Mucosa of stomach (tissue), 1 donor: ENCODE results near the gene NPHP4.

ENCODE experiments used
- H3K27me3 ChIP-seq: one replicate; pipeline ENCODE4 v1.7.0; 2013; ENCODE audit warnings: mild to moderate bottlenecking, low read length; ENCODE audit not compliant: control insufficient read depth, insufficient read depth
- H3K36me3 ChIP-seq: one replicate; pipeline ENCODE4 v1.7.0; 2013; ENCODE audit warnings: low read length; ENCODE audit not compliant: control insufficient read depth, insufficient read depth
- H3K4me1 ChIP-seq: one replicate; pipeline ENCODE4 v1.7.0; 2013; ENCODE audit warnings: mild to moderate bottlenecking, low read length; ENCODE audit not compliant: control insufficient read depth, insufficient read depth
- H3K4me3 ChIP-seq: one replicate; pipeline ENCODE4 v1.7.0; 2013; ENCODE audit warnings: low read length
- H3K9ac ChIP-seq: one replicate; pipeline ENCODE4 v1.7.0; 2013; ENCODE audit warnings: mild to moderate bottlenecking, low read length, moderate library complexity
- H3K9me3 ChIP-seq: one replicate; pipeline ENCODE4 v1.7.0; 2013; ENCODE audit warnings: mild to moderate bottlenecking, low read length, moderate library complexity; ENCODE audit not compliant: control insufficient read depth
- donor health status: Pancreatic carcinoma.

Gene NPHP4

DNA sequence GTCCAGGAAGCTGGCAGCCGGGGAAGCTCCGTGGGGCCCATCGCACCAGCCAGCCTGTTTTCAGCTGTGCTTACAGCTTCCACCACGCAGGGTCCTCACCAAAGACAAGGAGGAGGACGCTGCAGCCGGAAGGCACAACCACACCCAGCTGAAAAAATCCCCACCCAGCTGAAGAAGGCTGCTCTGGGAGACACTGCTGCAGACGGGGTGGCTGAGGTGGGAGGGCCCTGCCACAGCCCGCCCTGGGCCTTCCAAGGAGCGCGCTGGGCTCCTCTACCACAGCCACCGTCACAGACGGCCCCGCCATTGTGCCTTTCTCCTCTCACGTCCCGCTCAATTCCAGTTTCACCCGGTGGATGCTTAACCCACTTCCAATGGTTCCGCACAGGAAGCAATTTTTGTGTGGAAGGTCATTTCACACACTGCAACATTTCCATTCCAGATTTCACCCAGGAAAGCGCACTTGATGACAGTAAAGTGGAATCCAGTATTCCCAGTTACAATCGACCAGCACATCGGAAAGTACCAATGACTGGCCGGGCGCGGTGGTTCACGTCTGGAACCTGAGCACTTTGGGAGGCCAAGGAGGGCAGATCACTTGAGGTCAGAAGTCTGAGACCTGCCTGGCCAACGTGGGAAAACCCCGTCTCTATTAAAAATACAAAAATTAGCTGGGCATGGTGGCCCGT is 47.9 kb downstream of the NPHP4 start:
- no peaks in the 10 kb centered on the region for H3K36me3 ChIP-seq

DNA sequence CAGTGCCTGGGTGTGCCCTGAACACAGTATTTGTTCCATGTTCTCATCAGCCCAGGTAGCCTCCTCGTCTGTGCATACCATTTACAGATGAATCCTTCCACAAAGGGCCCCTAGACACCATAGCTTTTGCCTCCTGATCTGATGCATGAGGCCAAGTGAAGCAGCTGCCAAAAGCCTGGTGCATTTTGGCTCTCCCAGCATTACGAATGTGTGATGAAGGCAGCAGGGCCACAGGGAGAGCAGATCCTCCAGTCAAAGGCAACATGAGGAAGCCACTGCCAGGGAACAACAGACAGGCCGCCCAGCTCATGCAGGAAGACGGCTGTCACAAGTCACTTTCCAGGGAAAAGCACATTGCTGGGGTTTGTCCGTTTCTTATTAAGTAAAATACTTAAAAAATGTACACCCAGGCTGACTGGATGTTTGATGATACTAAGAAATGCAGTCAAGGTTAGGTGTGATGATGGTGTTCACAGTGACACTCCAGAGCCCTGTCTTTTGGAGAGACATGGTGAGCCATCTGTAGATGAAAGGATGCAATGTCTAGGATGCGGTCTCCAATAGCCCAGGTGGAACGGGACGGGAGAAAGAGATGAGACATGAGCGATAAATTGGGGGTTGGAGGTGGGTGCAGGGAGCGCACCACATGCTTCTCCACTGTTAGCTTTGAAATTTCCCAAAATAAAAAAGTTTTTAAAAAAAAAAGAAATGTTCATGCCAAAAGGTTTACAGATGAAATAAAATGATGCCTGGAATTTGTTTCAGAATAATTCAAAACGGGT is 48.7 kb downstream of the NPHP4 start:
- Histone ChIP-seq H3K4me1 (no peaks in the 10 kb centered on the region), H3K4me3 (no peak overlapping the region), H3K36me3 (no peaks in the 10 kb centered on the region), H3K9me3 (no peaks in the 10 kb centered on the region), H3K27me3 (no peaks in the 10 kb centered on the region), H3K9ac (no peak overlapping the region)

More for the DNA sequence above, 47.9 kb downstream of the NPHP4 start:
- Histone ChIP-seq H3K4me3 (no peak overlapping the region), H3K27me3 (no peaks in the 10 kb centered on the region), H3K9ac (no peak overlapping the region), H3K9me3 (no peaks in the 10 kb centered on the region), H3K4me1 (no peaks in the 10 kb centered on the region)

DNA sequence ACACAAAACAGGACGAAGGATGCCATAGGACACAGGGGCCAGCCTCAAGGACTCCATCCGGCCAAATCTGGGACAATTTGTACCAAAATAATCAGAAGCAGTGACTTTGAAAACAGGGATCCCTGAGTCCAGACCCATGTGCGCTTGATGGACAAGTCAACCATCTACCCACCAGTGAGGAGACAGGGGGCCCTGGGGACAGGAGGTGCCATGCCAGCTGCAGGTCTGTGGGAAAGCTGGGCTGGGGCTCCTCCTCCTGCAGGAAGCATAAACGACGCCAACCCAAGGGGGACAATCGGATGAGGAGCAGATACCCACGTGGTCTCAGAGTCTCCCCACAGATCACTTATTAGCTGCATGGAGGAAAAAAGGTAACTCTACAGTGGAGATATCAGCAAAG is 50.6 kb downstream of the NPHP4 start:
- Histone ChIP-seq H3K27me3 (no peaks in the 10 kb centered on the region), H3K9me3 (no peaks in the 10 kb centered on the region), H3K36me3 (no peaks in the 10 kb centered on the region), H3K9ac (no peak overlapping the region), H3K4me3 (no peak overlapping the region), H3K4me1 (no peaks in the 10 kb centered on the region)

DNA sequence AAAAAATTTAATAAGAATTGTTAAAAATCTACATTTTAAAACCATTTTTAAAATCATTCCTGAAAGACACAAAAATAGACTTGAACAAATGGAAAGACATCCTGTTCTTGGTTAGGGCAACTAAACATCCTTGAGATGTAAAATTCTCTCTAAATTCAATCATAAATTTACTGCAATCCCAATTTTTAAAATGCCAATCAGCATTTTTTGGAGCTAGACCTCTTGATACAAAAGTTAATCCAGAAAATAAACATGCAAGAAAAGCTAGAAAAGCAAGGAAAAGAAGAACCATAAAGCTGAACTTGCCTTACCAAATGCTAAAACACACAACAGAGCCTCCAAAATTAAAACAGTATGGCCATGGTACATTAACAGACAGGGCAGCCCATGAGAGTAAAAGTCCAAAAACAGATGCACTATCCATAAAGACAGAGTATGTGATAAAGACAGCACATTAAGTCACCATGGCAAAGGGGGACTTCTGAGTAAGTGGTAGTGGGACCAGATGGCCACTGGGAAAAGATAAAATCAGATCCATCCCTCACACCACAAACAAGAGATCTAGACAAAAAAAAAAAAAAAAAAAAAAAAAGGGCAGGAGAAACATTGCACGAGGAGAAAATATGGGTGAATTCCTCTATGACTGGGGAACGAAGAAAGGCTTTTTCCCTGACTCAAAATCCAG is 51.4 kb downstream of the NPHP4 start:
- Histone ChIP-seq H3K4me1 (no peaks in the 10 kb centered on the region), H3K9me3 (no peaks in the 10 kb centered on the region), H3K27me3 (no peaks in the 10 kb centered on the region), H3K36me3 (no peaks in the 10 kb centered on the region), H3K9ac (no peak overlapping the region), H3K4me3 (no peak overlapping the region)

DNA sequence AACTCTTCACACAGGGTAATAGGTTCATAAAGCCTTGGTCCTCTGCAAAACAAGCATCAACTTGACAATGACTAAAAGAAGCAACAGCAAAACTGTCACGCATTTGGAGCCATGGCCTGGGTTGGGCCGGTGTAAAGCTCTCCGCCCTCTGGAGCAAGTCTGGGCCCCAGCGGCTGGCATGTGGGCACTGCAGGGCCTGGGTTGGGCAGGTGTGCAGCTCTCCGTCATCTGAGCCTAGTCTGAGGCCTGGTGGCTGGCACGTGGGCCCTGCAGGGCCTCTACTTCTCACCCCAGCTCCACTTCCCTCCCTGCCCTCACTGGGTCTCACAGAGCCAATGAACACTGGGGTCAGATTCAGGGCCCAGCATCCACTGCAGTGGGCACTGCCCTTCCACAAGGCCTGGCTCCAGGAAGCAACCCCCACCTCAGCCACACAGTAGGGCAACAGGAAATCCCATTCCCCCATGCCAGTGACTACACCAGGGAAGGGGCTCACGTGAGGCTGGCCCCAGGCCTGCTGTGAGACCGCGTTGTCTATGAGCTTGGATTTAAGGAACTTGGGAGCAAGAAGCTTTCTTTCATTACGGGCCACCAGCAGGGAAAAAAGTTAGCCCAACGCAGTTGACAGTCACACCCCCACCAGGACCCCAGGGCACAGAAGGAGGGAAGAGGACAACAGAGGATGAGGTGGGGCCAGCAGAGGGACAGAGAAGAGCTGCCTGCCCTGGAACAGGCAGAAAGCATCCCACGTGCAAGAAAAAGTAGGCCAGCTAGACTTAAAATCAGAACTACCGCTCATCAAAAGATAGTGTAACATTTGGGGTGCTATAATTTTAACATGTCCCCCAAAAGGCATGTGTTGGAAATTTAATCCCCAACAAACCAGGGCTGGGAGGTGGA is 52.7 kb downstream of the NPHP4 start:
- Histone ChIP-seq H3K4me3 (no peak overlapping the region), H3K9ac (no peak overlapping the region), H3K27me3 (no peaks in the 10 kb centered on the region), H3K9me3 (no peaks in the 10 kb centered on the region), H3K4me1 (no peaks in the 10 kb centered on the region), H3K36me3 (no peaks in the 10 kb centered on the region)

DNA sequence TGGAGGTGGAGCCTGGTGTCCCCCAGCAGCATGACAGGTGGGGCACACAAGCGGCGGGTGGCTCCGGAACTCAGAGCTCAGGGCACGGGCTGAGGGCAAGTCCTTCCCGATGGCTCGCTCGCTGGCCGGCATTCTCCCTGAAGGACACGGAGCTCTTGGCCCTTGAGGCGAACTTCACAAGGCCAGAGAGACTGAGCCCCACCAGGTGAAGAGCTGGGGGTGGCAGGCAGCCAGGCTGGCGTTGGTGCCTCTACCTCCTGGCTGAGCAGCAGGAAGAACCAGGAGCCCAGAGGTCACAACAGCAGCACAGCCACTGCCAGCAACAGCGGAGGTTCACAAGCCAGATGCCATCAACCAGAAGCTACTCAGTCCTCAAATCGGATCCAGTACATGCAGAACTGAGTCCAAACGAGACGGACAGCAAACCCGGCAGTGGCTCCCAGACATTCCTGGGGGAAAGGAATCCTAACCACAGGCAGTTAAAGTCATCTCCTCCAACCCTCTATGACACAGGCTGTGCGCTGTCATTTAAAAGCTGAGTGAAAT is 54.1 kb downstream of the NPHP4 start:
- Histone ChIP-seq H3K36me3 (no peaks in the 10 kb centered on the region), H3K9me3 (no peaks in the 10 kb centered on the region), H3K9ac (no peak overlapping the region), H3K4me1 (no peaks in the 10 kb centered on the region), H3K27me3 (no peaks in the 10 kb centered on the region), H3K4me3 (no peak overlapping the region)

DNA sequence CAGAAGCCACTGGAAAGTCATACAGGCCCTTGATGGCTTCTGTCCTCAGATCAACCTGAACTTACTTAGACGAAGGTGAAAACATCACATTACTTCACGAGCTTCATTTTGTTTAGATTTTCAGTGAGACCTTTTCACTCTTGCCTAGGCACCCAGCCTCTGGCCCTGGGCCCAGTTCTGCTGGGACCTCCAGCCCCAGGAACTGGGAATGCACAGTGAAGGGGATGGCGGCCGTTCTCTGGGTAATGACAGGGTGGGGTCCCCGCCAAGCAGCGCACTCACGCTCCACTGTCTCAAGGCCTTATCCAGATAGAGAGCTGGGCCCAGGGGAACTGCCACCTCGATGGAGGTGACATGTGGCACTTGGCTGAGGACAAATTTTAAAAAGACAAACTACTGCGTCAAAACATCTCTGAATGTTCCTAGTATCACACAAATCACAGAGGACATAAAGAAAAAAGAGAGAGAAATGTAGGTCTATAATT is 54.8 kb downstream of the NPHP4 start:
- Histone ChIP-seq H3K9ac (no peak overlapping the region), H3K4me1 (no peaks in the 10 kb centered on the region), H3K27me3 (no peaks in the 10 kb centered on the region), H3K36me3 (no peaks in the 10 kb centered on the region), H3K9me3 (no peaks in the 10 kb centered on the region), H3K4me3 (no peak overlapping the region)

DNA sequence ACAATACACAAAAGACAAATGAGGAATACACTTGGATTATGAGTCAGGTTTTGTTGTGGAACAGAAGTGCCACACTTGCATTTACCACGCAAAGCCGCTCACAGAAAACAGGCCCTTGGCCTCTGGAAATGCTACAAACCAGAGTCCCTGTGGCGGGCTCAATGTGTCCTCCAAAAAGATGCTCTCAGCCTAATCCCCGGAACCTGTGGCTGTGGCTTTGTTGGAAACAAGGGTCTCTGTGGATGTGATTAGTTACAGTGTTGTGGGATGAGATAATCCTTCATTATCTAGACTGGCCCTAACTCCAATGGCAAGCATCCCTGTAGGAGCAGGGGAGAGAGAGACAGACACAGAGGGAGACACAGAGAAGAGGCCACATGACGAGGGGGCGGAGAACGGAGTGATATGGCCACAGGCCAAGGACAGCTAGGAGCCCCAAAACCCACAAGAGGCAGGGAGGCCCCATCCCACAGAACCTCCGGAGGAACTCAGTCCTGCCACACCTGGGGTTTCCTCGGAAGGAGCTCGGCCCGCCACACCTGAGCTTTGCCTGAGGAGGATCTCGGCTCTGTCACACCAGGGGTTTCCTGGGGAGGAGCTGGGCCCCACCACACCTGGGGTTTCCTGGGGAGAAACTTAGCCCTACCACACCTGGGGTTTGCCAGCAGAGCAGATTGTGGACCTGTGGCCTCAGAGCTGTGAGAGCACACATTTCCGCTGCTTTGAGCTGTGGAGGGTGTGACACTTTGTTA is 55.4 kb downstream of the NPHP4 start:
- no peaks in the 10 kb centered on the region for H3K27me3 ChIP-seq
- H3K9ac ChIP-seq, result no peak overlapping the region
- H3K36me3 ChIP-seq, result no peaks in the 10 kb centered on the region
- H3K4me1 ChIP-seq, result no peaks in the 10 kb centered on the region
- H3K9me3 ChIP-seq, result no peaks in the 10 kb centered on the region
- no peak overlapping the region for H3K4me3 ChIP-seq

DNA sequence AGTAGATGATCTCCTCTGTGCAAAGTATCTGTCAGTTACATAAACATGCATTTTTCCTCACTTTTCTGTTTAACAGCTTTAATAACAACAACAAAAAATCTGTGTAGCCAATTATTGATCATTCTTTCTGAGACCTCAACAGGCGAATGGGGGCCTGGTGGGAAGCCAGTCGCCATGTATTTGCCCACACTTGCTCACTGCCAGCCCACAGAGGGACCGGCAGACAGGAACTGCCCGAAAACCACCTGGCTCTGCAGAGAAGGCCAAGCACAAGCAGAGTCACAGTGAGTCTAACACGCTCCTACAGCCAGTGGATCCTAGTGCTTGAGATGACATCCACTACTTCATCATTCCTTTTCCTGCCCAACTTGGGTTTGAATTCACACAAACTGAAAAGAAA is 56.1 kb downstream of the NPHP4 start:
- H3K9ac ChIP-seq, result no peak overlapping the region
- no peak overlapping the region for H3K4me3 ChIP-seq
- no peaks in the 10 kb centered on the region for H3K27me3 ChIP-seq
- no peaks in the 10 kb centered on the region for H3K9me3 ChIP-seq
- no peaks in the 10 kb centered on the region for H3K4me1 ChIP-seq
- H3K36me3 ChIP-seq, result no peaks in the 10 kb centered on the region

DNA sequence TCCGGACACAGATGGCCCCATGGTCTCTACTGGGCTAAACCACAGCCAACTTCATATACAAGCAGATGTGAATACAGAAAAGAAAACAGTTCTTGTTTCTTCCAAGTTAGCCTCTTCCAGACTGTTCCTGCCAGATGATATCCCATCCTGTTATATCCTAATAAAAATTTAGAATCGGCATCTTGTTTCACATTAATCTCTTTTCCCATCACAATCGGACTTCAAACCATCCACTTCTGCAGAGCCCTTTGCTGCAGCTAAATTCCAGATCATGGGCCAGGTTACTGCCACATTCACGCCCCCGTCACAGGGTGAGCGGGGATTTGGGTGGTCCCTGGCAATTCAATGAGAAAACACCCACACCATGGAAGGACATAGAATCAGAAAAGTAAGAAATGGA is 57.2 kb downstream of the NPHP4 start:
- Histone ChIP-seq H3K27me3 (no peaks in the 10 kb centered on the region), H3K9me3 (no peaks in the 10 kb centered on the region), H3K9ac (no peak overlapping the region), H3K36me3 (no peaks in the 10 kb centered on the region), H3K4me1 (no peaks in the 10 kb centered on the region), H3K4me3 (no peak overlapping the region)
